ENCODE measurements around the gene SLC29A2. TPM values are rescaled to one million over a fixed set of nuclear protein-coding genes. Genes with fewer than 3 reads are reported as not detected.

SLC29A2 gene, protein sequence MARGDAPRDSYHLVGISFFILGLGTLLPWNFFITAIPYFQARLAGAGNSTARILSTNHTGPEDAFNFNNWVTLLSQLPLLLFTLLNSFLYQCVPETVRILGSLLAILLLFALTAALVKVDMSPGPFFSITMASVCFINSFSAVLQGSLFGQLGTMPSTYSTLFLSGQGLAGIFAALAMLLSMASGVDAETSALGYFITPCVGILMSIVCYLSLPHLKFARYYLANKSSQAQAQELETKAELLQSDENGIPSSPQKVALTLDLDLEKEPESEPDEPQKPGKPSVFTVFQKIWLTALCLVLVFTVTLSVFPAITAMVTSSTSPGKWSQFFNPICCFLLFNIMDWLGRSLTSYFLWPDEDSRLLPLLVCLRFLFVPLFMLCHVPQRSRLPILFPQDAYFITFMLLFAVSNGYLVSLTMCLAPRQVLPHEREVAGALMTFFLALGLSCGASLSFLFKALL
- 36.9 TPM for polyA plus RNA-seq (2013, experiment 1 of 2)
- 36.4 TPM for polyA plus RNA-seq (2013, experiment 2 of 2)

DNA sequence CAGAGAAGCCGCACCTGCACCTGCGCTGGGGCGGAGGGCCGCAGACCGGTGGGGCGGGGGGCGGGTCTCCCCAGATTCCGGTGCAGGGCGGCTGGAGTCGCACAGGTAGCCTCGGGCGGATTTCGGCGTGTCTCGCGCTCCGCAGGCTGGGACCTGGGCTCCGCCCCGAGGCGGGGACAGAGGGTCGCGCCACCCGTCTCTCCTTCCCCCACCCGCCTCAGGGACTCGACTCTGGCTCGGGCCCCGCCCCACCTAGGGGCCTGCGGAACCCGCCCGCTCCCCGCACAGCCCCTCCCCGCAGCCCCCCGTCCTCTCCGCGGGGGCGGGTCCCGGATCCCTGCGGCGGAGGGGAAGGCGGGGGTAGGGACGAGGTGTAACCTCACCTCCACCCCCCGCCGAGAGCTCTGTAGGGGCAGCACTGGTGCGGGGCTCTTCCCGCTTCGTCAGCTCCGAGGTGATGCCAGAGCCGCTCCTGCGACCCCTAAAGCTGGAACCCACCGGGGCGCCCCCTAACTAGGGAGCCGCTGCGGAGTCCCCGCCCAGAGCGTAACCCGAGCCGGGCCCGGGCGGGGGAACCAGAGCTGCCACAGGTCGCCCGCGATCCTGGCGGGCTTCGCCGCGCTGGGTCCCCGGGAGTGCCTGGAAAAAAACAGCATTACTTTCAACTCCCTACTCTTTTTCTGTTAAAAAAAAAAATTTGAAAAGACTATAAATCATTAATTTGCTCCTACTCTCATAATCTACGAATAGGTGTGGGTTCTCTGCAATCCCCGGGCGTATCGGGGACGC is at the start of gene SLC29A2:
SLC29A2 (minus strand) TSS at position 134 of the 789 bp plus-strand sequence. CDS start 169 bp downstream, outside the sequence.
- peak; percentile 90 for DNase-seq (ENCODE audit: low spot score)
- peak within 1 kb of the TSS; percentile 40 for H2BK15ac ChIP-seq (ENCODE audit: low read length)
- peaks cover 13% of the 10 kb centered on the region for H3K79me1 ChIP-seq (ENCODE audit: low read depth, low read length)
- peaks cover 0 to 29% of the 10 kb centered on the region in 2 donors for H3K36me3 ChIP-seq (replicated peaks in 1 of 2; ENCODE audit: control insufficient read depth in 2 of 2, insufficient read depth in 2 of 2, low read length in 2 of 2)
- peak within 1 kb of the TSS; percentile 91 for H3K9ac ChIP-seq (ENCODE audit: low read depth, low read length, poor library complexity)
- no CpG with 5 or more reads among the region's 72 CpGs for WGBS, 2 donors (ENCODE audit: extremely low coverage in 2 of 2, insufficient read length in 2 of 2, insufficient replicate concordance in 1 of 2)
- no peak within 1 kb of the TSS for H4K8ac ChIP-seq (ENCODE audit: low read depth, low read length)
- no peak within 1 kb of the TSS for H3K4ac ChIP-seq (ENCODE audit: low read length)
- H3K4me1 ChIP-seq (ENCODE audit: control insufficient read depth in 2 of 2, insufficient read depth in 1 of 2, low read depth in 1 of 2, low read length in 2 of 2) = peaks cover 10 to 18% of the 10 kb centered on the region in 2 donors
- peak within 1 kb of the TSS; percentile 99 for H2AFZ ChIP-seq (ENCODE audit: low read length)
- peak within 1 kb of the TSS; percentile 92 for H3K27ac ChIP-seq (replicated peaks; ENCODE audit: low read length)
- H3K9me3 ChIP-seq (replicated peaks in 1 of 2; ENCODE audit: control insufficient read depth in 2 of 2, insufficient read depth in 1 of 2, low read depth in 1 of 2, low read length in 2 of 2) = no peaks in the 10 kb centered on the region
- H4K91ac ChIP-seq (ENCODE audit: low read depth, low read length, poor library complexity) = no peak within 1 kb of the TSS
- H3K14ac ChIP-seq (ENCODE audit: low read length) = peak within 1 kb of the TSS; percentile 95
- peak within 1 kb of the TSS; percentile 99 for H3K18ac ChIP-seq (ENCODE audit: low read length)
- H2BK120ac ChIP-seq (ENCODE audit: low read depth, low read length) = peak within 1 kb of the TSS; percentile 69
- H2BK5ac ChIP-seq (ENCODE audit: low read length) = peak within 1 kb of the TSS; percentile 95
- peak within 1 kb of the TSS; percentile 66 to 83 for H3K4me3 ChIP-seq (ENCODE audit: low read length in 2 of 2)
- peak within 1 kb of the TSS; percentile 12 for H2AK5ac ChIP-seq (ENCODE audit: low read depth, low read length)
- peak within 1 kb of the TSS; percentile 66 for H3K23ac ChIP-seq (ENCODE audit: low read depth, low read length, poor library complexity)
- H2BK12ac ChIP-seq (ENCODE audit: low read length) = no peak within 1 kb of the TSS
- no peaks in the 10 kb centered on the region for H3K27me3 ChIP-seq (ENCODE audit: control insufficient read depth in 3 of 3, insufficient read depth in 3 of 3, low read depth in 1 of 3, low read length in 3 of 3)
- peak within 1 kb of the TSS; percentile 72 for H3K4me2 ChIP-seq (ENCODE audit: insufficient read depth, low read length, poor library complexity, severe bottlenecking)

DNA sequence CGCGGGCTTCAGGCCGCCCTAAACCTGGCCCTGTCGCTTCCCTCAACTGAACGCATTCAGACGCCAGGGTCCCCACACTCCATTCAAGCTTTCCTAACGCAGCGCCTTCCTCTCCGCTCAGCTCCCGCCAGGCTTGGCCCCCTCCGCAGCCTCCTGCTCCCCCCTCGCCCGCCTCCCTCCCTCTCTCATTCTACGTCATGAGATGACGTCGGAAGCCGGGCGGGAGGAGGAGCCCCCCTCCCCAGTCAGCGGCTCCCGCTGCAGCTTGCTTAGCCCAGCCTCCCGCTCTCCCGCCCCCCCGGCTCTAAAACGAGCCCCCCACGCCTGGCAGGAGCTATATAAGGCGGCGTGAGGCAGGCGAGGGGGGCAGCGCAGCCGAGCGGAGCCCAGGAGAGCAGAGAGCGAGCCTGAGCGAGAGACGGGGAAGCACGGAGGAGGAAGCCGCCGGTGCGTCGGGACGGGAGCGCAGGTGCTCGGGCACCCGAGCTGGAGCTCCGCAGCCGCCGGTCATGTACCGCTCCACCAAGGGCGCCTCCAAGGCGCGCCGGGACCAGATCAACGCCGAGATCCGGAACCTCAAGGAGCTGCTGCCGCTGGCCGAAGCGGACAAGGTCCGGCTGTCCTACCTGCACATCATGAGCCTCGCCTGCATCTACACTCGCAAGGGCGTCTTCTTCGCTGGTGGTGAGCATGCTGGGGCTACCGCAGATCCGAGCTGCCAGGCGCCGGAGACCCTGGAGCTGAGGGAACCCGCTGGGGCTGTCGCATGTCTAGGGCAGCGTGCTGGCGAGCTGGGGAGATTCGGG is 49.3 kb upstream of the SLC29A2 start, which contains the start of gene NPAS4:
NPAS4 (plus strand) TSS at position 365 of the 806 bp plus-strand sequence; CDS start at position 510, 145 bp downstream.
- Histone ChIP-seq H4K8ac (ENCODE audit: low read depth, low read length) (no peak within 1 kb of the TSS), H2AK5ac (ENCODE audit: low read depth, low read length) (no peak within 1 kb of the TSS), H2BK12ac (ENCODE audit: low read length) (no peak within 1 kb of the TSS), H3K27ac (replicated peaks; ENCODE audit: low read length) (no peak within 1 kb of the TSS), H2BK120ac (ENCODE audit: low read depth, low read length) (no peak within 1 kb of the TSS), H3K14ac (ENCODE audit: low read length) (no peak within 1 kb of the TSS), H3K36me3 (replicated peaks in 1 of 2; ENCODE audit: control insufficient read depth in 2 of 2, insufficient read depth in 2 of 2, low read length in 2 of 2) (peaks cover 15 to 27% of the 10 kb centered on the region in 2 donors), H3K27me3 (ENCODE audit: control insufficient read depth in 3 of 3, insufficient read depth in 3 of 3, low read depth in 1 of 3, low read length in 3 of 3) (peaks cover 12 to 26% (median 13%) of the 10 kb centered on the region in 3 experiments), H3K79me1 (ENCODE audit: low read depth, low read length) (no peaks in the 10 kb centered on the region), H3K9ac (ENCODE audit: low read depth, low read length, poor library complexity) (no peak within 1 kb of the TSS), H3K23ac (ENCODE audit: low read depth, low read length, poor library complexity) (peak within 1 kb of the TSS; percentile 62), H2AFZ (ENCODE audit: low read length) (no peak within 1 kb of the TSS), H3K4me2 (ENCODE audit: insufficient read depth, low read length, poor library complexity, severe bottlenecking) (peak within 1 kb of the TSS; percentile 43), H3K4me3 (ENCODE audit: low read length in 2 of 2) (peak within 1 kb of the TSS in 1 of 2 donors; percentile 31), H2BK15ac (ENCODE audit: low read length) (no peak within 1 kb of the TSS), H3K4me1 (ENCODE audit: control insufficient read depth in 2 of 2, insufficient read depth in 1 of 2, low read depth in 1 of 2, low read length in 2 of 2) (peaks cover 5 to 25% of the 10 kb centered on the region in 2 donors), H3K4ac (ENCODE audit: low read length) (no peak within 1 kb of the TSS), H3K18ac (ENCODE audit: low read length) (peak within 1 kb of the TSS; percentile 22), H3K9me3 (replicated peaks in 1 of 2; ENCODE audit: control insufficient read depth in 2 of 2, insufficient read depth in 1 of 2, low read depth in 1 of 2, low read length in 2 of 2) (no peaks in the 10 kb centered on the region), H2BK5ac (ENCODE audit: low read length) (no peak within 1 kb of the TSS), H4K91ac (ENCODE audit: low read depth, low read length, poor library complexity) (no peak within 1 kb of the TSS)
- no CpG with 5 or more reads among the region's 71 CpGs for WGBS, 2 donors (ENCODE audit: extremely low coverage in 2 of 2, insufficient read length in 2 of 2, insufficient replicate concordance in 1 of 2)
- no peak for DNase-seq (ENCODE audit: low spot score)

DNA sequence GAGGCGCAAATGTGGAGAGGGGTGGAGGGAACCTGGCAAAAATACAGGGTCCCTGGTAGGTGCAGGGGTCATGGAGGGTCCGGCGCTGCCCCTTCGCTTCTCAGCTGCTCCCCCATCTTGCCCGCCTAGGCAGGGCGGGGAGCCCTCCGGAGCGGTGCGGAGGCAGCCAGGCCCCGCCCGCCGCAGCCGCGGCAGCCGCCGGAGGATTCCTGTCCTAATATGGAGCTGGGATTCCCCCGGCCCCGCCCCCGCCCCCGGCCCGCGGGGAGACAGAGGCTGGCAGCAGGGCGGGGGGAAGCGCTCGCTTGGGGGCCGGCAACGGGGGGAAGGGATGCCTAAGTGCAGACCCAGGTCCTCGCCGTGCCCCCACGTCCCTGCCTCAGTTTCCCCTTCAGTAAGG is 48.3 kb upstream of the SLC29A2 start:
- Histone ChIP-seq H2BK15ac (ENCODE audit: low read length) (no peak overlapping the region), H4K8ac (ENCODE audit: low read depth, low read length) (no peak overlapping the region), H3K4me2 (ENCODE audit: insufficient read depth, low read length, poor library complexity, severe bottlenecking) (peak overlapping the region; percentile 36), H3K79me1 (ENCODE audit: low read depth, low read length) (no peaks in the 10 kb centered on the region), H3K18ac (ENCODE audit: low read length) (no peak overlapping the region), H3K4me1 (ENCODE audit: control insufficient read depth in 2 of 2, insufficient read depth in 1 of 2, low read depth in 1 of 2, low read length in 2 of 2) (peaks cover 5 to 25% of the 10 kb centered on the region in 2 donors), H2BK5ac (ENCODE audit: low read length) (no peak overlapping the region), H3K27ac (replicated peaks; ENCODE audit: low read length) (no peak overlapping the region), H2AFZ (ENCODE audit: low read length) (no peak overlapping the region), H3K4ac (ENCODE audit: low read length) (no peak overlapping the region), H2BK120ac (ENCODE audit: low read depth, low read length) (no peak overlapping the region), H3K9ac (ENCODE audit: low read depth, low read length, poor library complexity) (no peak overlapping the region), H2BK12ac (ENCODE audit: low read length) (no peak overlapping the region), H3K23ac (ENCODE audit: low read depth, low read length, poor library complexity) (no peak overlapping the region), H2AK5ac (ENCODE audit: low read depth, low read length) (no peak overlapping the region), H3K4me3 (ENCODE audit: low read length in 2 of 2) (no peak overlapping the region), H3K27me3 (ENCODE audit: control insufficient read depth in 3 of 3, insufficient read depth in 3 of 3, low read depth in 1 of 3, low read length in 3 of 3) (peaks cover 12 to 26% (median 13%) of the 10 kb centered on the region in 3 experiments), H3K9me3 (replicated peaks in 1 of 2; ENCODE audit: control insufficient read depth in 2 of 2, insufficient read depth in 1 of 2, low read depth in 1 of 2, low read length in 2 of 2) (no peaks in the 10 kb centered on the region), H4K91ac (ENCODE audit: low read depth, low read length, poor library complexity) (no peak overlapping the region), H3K14ac (ENCODE audit: low read length) (no peak overlapping the region), H3K36me3 (replicated peaks in 1 of 2; ENCODE audit: control insufficient read depth in 2 of 2, insufficient read depth in 2 of 2, low read length in 2 of 2) (peaks cover 15 to 23% of the 10 kb centered on the region in 2 donors)
- no CpG with 5 or more reads among the region's 30 CpGs for WGBS, 2 donors (ENCODE audit: extremely low coverage in 2 of 2, insufficient read length in 2 of 2, insufficient replicate concordance in 1 of 2)
- DNase-seq (ENCODE audit: low spot score) = no peak

Measured in neuronal stem cell (in vitro differentiated cells).